ENCODE data around the gene ARHGAP9. TPM values are rescaled to one million over a fixed set of nuclear protein-coding genes. Genes with fewer than 3 reads are reported as not detected.

Gene ARHGAP9
- total RNA-seq, result 1 to 10 TPM; 1.3 to 1.6 TPM
- polyA plus RNA-seq (2013, experiment 1 of 2), result 0.82 TPM
- 0.87 TPM for polyA plus RNA-seq (2013, experiment 2 of 2)
- long read RNA-seq, experiment 1, result 0 reads
- long read RNA-seq, experiment 2, partial matches to known transcripts, result 0 of 2 reads
- long read RNA-seq, experiment 2, other reads (novel, unspliced or antisense), result 2 of 2 reads
- long read RNA-seq, experiment 3, partial matches to known transcripts, result 0 of 4 reads
- long read RNA-seq, experiment 3, other reads (novel, unspliced or antisense), result 4 of 4 reads
- long read RNA-seq, experiment 4, result 0 reads

GRCh38 chr12:57479376-57480115 lies at the start of gene ARHGAP9:
Gene ARHGAP9 (minus strand): TSS chr12:57479866. CDS start chr12:57479406, 460 bp downstream.
- Mint-ChIP-seq H3K27me3 (ENCODE audit: insufficient read depth) (peaks cover 44% of the 10 kb centered on the region), H3K9me3 (no peaks in the 10 kb centered on the region), H3K27ac (no peak within 1 kb of the TSS), H3K4me3 (no peak within 1 kb of the TSS), H3K4me1 (peaks cover 33% of the 10 kb centered on the region), H3K36me3 (ENCODE audit: low read depth) (no peaks in the 10 kb centered on the region)
- Histone ChIP-seq H3K4me3 (ENCODE audit: low read length) (no peak within 1 kb of the TSS), H3K4me1 (ENCODE audit: control insufficient read depth, insufficient read depth, low read length) (no peaks in the 10 kb centered on the region), H3K9me3 (ENCODE audit: control insufficient read depth, low read length) (no peaks in the 10 kb centered on the region), H3K27me3 (ENCODE audit: control insufficient read depth, insufficient read depth, low read length, poor library complexity, severe bottlenecking) (peaks cover 29% of the 10 kb centered on the region), H3K9ac (ENCODE audit: extremely low read depth, low read length, poor library complexity, severe bottlenecking) (no peak within 1 kb of the TSS), H3K27ac (ENCODE audit: low read depth, low read length) (no peak within 1 kb of the TSS), H3K36me3 (ENCODE audit: control insufficient read depth, insufficient read depth, low read length) (no peaks in the 10 kb centered on the region)
- TF ChIP-seq, protein P1, sequence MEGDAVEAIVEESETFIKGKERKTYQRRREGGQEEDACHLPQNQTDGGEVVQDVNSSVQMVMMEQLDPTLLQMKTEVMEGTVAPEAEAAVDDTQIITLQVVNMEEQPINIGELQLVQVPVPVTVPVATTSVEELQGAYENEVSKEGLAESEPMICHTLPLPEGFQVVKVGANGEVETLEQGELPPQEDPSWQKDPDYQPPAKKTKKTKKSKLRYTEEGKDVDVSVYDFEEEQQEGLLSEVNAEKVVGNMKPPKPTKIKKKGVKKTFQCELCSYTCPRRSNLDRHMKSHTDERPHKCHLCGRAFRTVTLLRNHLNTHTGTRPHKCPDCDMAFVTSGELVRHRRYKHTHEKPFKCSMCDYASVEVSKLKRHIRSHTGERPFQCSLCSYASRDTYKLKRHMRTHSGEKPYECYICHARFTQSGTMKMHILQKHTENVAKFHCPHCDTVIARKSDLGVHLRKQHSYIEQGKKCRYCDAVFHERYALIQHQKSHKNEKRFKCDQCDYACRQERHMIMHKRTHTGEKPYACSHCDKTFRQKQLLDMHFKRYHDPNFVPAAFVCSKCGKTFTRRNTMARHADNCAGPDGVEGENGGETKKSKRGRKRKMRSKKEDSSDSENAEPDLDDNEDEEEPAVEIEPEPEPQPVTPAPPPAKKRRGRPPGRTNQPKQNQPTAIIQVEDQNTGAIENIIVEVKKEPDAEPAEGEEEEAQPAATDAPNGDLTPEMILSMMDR (conservative IDR thresholded peaks at IDR 0.05), result no peak
- 93 to 96% methylated on average over 4 to 6 of the region's 6 CpGs for WGBS, 2 experiments (ENCODE audit: insufficient coverage in 1 of 2, insufficient read length in 1 of 2)
- DNase-seq, result no peak

- Histone ChIP-seq H3K27ac (ENCODE audit: low read depth, low read length) (no peak overlapping the region), H3K9me3 (ENCODE audit: control insufficient read depth, low read length) (no peaks in the 10 kb centered on the region), H3K9ac (ENCODE audit: extremely low read depth, low read length, poor library complexity, severe bottlenecking) (no peak overlapping the region), H3K4me3 (ENCODE audit: low read length) (no peak overlapping the region), H3K4me1 (ENCODE audit: control insufficient read depth, insufficient read depth, low read length) (peaks cover 6% of the 10 kb centered on the region), H3K27me3 (ENCODE audit: control insufficient read depth, insufficient read depth, low read length, poor library complexity, severe bottlenecking) (no peaks in the 10 kb centered on the region), H3K36me3 (ENCODE audit: control insufficient read depth, insufficient read depth, low read length) (peaks cover 92% of the 10 kb centered on the region)
- peaks cover 5% of the 10 kb centered on the region for H3K4me1 Mint-ChIP-seq
- H3K4me3 Mint-ChIP-seq, result no peak overlapping the region
- TF ChIP-seq, protein P1 (conservative IDR thresholded peaks at IDR 0.05), result no peak
- 91% methylated on average over 8 of the region's 10 CpGs; no CpG with 5 or more reads in 1 of the 2 experiments for WGBS, 2 experiments (ENCODE audit: insufficient coverage in 1 of 2, insufficient read length in 1 of 2)
- H3K27me3 Mint-ChIP-seq (ENCODE audit: insufficient read depth), result no peaks in the 10 kb centered on the region
- H3K27ac Mint-ChIP-seq, result no peak overlapping the region
- peaks cover 63% of the 10 kb centered on the region for H3K36me3 Mint-ChIP-seq (ENCODE audit: low read depth)
- no peaks in the 10 kb centered on the region for H3K9me3 Mint-ChIP-seq
- DNase-seq, result no peak
Observed at GRCh38 chr12:57528831-57529555, 49.3 kb upstream of the ARHGAP9 start.

GRCh38 chr12:57528176-57528575 lies 48.5 kb upstream of the ARHGAP9 start:
- H3K27me3 Mint-ChIP-seq (ENCODE audit: insufficient read depth), result no peaks in the 10 kb centered on the region
- no peak for DNase-seq
- H3K4me3 ChIP-seq (ENCODE audit: low read length), result no peak overlapping the region
- no peak overlapping the region for H3K4me3 Mint-ChIP-seq
- no peak overlapping the region for H3K9ac ChIP-seq (ENCODE audit: extremely low read depth, low read length, poor library complexity, severe bottlenecking)
- TF ChIP-seq, protein P1 (conservative IDR thresholded peaks at IDR 0.05), result no peak
- H3K36me3 Mint-ChIP-seq (ENCODE audit: low read depth), result peaks cover 56% of the 10 kb centered on the region
- H3K4me1 Mint-ChIP-seq, result peaks cover 13% of the 10 kb centered on the region
- peaks cover 88% of the 10 kb centered on the region for H3K36me3 ChIP-seq (ENCODE audit: control insufficient read depth, insufficient read depth, low read length)
- no peaks in the 10 kb centered on the region for H3K9me3 ChIP-seq (ENCODE audit: control insufficient read depth, low read length)
- no peak overlapping the region for H3K27ac Mint-ChIP-seq
- H3K27ac ChIP-seq (ENCODE audit: low read depth, low read length), result no peak overlapping the region
- 93 to 98% methylated on average over 7 to 12 of the region's 12 CpGs for whole genome bisulfite sequencing, 2 experiments (ENCODE audit: insufficient coverage in 1 of 2, insufficient read length in 1 of 2)
- H3K4me1 ChIP-seq (ENCODE audit: control insufficient read depth, insufficient read depth, low read length), result peaks cover 6% of the 10 kb centered on the region
- H3K9me3 Mint-ChIP-seq, result no peaks in the 10 kb centered on the region
- H3K27me3 ChIP-seq (ENCODE audit: control insufficient read depth, insufficient read depth, low read length, poor library complexity, severe bottlenecking), result no peaks in the 10 kb centered on the region

All from endodermal cell (in vitro differentiated cells).